CD4-positive, alpha-beta T cell treated with Interleukin-6 at 100 ng/mL for 8 hours (primary cell): Measurements from ENCODE around the gene C9orf152.

Experiments
- DNase-seq: peaks from one replicate; pipeline ENCODE4 v3.0.0-alpha.2; 2020; ENCODE audit warnings: mixed read lengths, low spot score

C9orf152 gene

GRCh38 chr9:110180511-110181434 lies 27.2 kb downstream of the C9orf152 start:
- no peak for DNase-seq

GRCh38 chr9:110179734-110180133 lies 28.2 kb downstream of the C9orf152 start:
- DNase-seq: no peak

- DNase-seq: no peak
Measured at GRCh38 chr9:110178281-110178680, 29.7 kb downstream of the C9orf152 start.

GRCh38 chr9:110175275-110175968 lies 32.5 kb downstream of the C9orf152 start:
- no peak for DNase-seq

- DNase-seq: no peak
Measured at GRCh38 chr9:110173322-110173642, 34.7 kb downstream of the C9orf152 start.

- DNase-seq: no peak
Measured at GRCh38 chr9:110170357-110171257, 37.4 kb downstream of the C9orf152 start.

GRCh38 chr9:110168486-110168885 lies 39.5 kb downstream of the C9orf152 start:
- no peak for DNase-seq

- DNase-seq: no peak
Measured at GRCh38 chr9:110161940-110162339, 46.0 kb downstream of the C9orf152 start.

GRCh38 chr9:110160685-110161084 lies 47.3 kb downstream of the C9orf152 start:
- no peak for DNase-seq

- DNase-seq: no peak
Measured at GRCh38 chr9:110160123-110160522, 47.8 kb downstream of the C9orf152 start.

- no peak for DNase-seq
Measured at GRCh38 chr9:110157823-110158664, 49.9 kb downstream of the C9orf152 start.

GRCh38 chr9:110156902-110157301 lies 51.1 kb downstream of the C9orf152 start:
- peak; percentile 50 for DNase-seq

GRCh38 chr9:110156416-110156815 lies 51.5 kb downstream of the C9orf152 start:
- DNase-seq: no peak

GRCh38 chr9:110155751-110156150 lies 52.2 kb downstream of the C9orf152 start:
- DNase-seq: no peak

- no peak for DNase-seq
Measured at GRCh38 chr9:110153431-110153830, 54.5 kb downstream of the C9orf152 start.

- peak; percentile 23 for DNase-seq
Measured at GRCh38 chr9:110152704-110153374, 55.1 kb downstream of the C9orf152 start.
